ENCODE results near the gene SDCBP2. TPM values are rescaled to one million over a fixed set of nuclear protein-coding genes. Genes with fewer than 3 reads are reported as not detected.

The SDCBP2 gene
- total RNA-seq, 1 experiment from 2014 or later, result 3.4 TPM

- DNase-seq (ENCODE audit: low read depth), result peak; percentile 75
Observed at GRCh38 chr20:1313236-1313964, 15.5 kb downstream of the SDCBP2 start.

- DNase-seq (ENCODE audit: low read depth), result no peak
Observed at GRCh38 chr20:1312904-1313235, 16.1 kb downstream of the SDCBP2 start.

- no peak for DNase-seq (ENCODE audit: low read depth)
Observed at GRCh38 chr20:1312308-1312707, 16.6 kb downstream of the SDCBP2 start.

GRCh38 chr20:1310506-1311190 is 18.3 kb downstream of the SDCBP2 start:
- no peak for DNase-seq (ENCODE audit: low read depth)

DNA sequence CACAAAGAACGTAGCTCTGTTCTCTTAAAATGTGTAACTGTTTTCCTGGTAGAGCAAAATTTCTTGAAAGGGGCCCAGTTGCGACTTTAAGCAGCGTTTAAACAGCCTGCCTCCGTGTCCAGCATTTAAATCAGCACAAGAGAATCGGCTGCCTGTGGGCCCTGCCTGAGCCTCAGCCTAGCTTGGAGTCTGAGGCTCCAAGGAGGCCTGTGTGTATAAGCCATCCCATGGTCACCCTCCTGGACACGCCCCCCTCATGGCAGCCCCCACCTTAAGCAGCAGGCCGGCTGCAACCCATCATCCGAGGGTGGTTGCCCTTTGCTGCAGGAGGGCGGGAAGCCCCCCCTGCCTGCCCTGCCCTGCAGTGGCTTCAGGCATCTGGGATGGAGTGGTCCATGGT is 18.9 kb downstream of the SDCBP2 start:
- no peak for DNase-seq (ENCODE audit: low read depth)

GRCh38 chr20:1309439-1309847 is 19.5 kb downstream of the SDCBP2 start:
- DNase-seq (ENCODE audit: low read depth), result no peak

DNA sequence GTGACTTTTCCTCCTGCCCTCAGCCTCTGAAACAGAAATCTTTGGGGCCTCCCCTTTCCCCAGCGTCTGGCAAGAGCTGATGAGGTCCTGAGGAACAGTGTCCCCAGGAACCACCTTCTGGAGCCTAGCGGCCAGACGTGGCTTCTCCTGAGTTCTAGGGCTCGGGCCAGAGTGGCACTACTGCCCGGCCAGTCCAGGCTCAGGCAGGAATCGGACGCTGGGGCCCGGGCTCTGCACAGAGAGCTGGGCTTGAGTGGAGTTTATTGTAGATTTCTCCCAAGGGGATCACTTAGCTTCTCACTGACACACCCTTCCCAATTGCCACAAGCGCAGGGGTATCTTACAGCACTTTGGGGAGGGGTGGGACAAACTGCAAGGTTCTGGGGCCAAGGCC is 20.2 kb downstream of the SDCBP2 start:
- DNase-seq (ENCODE audit: low read depth), result no peak

- DNase-seq (ENCODE audit: low read depth), result no peak
Observed at GRCh38 chr20:1308067-1308701, 20.8 kb downstream of the SDCBP2 start.

- no peak for DNase-seq (ENCODE audit: low read depth)
Observed at GRCh38 chr20:1307571-1307971, 21.4 kb downstream of the SDCBP2 start.

DNA sequence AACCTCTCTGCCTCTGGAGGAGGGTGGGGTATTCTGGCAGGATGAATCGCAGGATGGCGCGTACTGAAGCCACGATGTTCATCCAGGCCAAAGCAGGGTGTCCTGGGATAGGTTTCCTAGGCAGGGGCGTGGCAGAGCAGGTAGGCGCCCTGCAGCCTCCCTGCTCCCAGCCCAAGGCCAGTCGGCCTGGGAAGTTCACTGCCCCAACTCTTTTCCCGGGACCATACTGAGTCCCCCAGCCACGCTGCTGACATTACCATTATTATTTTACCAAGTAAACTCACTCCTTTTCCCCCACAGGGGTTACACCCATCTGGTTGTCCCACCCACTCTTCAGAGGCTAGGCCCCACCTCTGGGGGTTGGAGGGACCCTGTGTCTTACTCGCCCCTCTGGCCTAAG is 21.8 kb downstream of the SDCBP2 start:
- no peak for DNase-seq (ENCODE audit: low read depth)

DNA sequence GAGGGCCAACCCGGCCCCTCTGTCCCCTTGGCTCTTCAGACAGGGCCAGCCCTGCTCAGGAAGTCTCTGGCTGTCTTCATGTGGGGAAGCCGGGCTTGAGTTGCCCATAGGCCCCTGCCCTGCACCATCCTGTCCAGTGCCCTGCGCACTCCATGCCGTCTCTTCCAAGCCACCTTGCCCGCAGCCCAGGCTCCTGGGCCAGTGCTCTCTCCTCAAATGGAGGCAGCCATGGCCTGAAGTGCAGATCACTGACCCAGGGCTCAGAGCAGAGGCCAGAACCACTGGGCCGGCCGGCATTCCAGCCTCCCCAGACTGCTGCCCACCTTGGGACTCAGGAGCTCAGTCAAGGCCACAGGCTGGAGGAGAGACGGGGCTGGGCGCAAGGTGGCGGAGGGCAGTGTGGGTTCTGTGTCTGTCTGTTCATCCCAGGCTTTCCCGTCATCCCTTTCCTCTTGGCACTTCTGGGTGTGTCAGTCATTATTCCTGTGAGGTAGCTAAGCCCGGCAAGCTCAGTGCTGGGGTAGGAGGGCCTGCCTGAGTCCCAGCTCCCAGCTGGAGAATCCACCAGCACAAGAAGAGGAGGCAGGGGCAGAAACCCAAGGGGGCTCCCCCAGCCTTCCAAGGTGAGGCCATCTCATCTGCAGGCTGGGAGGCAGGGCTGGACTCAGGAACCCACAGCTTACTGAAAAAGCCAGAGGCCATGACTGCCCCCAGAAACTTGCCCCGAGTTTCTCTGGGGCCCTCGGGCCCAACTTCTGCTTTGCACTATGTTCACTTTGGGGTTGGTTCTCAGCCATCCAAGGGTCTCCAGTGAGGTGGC is 22.4 kb downstream of the SDCBP2 start:
- DNase-seq (ENCODE audit: low read depth), result no peak

- DNase-seq (ENCODE audit: low read depth), result no peak
Observed at GRCh38 chr20:1305712-1306111, 23.2 kb downstream of the SDCBP2 start.

GRCh38 chr20:1304710-1305515 is 24.0 kb downstream of the SDCBP2 start:
- DNase-seq (ENCODE audit: low read depth), result no peak

DNA sequence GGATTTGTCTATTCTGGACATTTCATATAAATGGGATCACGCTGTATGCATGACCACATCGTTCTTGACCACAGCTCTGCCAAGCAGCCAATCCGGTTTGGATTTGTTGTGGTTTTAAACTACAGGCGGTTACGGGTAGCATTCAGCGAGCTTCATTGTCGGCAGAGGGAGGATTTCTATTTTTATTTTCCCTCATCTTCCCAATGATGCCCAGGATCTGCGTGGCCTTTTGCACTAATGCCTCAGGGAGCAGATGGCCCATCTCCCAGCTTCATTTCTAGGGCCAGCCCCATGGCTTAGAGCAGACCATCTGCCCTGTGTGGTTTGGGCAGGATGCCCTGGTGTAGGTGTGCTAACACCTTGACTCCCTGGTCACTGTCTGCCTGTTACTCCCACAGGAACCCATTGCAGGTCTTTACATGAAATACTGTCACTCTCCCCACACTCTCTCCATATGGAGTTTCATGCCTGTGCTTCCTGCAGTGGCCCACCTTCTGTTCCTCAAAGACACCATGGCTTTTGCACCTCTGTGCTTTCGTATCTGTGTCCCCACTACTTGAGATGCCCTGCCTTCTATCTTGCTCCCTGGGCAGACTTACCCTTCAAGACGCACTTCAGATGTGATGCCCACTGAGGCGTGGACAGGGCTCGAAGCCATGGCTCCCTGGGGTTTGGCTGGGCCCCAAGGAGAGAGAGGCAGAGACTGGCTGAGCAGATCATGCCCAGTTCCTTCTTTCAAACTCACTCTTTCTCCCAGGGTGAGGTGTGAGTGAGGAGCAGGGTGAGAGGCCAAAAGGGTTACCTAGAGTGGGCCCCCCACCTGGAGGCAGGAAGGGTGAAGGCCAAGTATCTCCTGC is 26.0 kb downstream of the SDCBP2 start:
- DNase-seq (ENCODE audit: low read depth), result peak; percentile 93

- DNase-seq (ENCODE audit: low read depth), result peak; percentile 84
Observed at GRCh38 chr20:1301031-1301529, 27.9 kb downstream of the SDCBP2 start.

DNA sequence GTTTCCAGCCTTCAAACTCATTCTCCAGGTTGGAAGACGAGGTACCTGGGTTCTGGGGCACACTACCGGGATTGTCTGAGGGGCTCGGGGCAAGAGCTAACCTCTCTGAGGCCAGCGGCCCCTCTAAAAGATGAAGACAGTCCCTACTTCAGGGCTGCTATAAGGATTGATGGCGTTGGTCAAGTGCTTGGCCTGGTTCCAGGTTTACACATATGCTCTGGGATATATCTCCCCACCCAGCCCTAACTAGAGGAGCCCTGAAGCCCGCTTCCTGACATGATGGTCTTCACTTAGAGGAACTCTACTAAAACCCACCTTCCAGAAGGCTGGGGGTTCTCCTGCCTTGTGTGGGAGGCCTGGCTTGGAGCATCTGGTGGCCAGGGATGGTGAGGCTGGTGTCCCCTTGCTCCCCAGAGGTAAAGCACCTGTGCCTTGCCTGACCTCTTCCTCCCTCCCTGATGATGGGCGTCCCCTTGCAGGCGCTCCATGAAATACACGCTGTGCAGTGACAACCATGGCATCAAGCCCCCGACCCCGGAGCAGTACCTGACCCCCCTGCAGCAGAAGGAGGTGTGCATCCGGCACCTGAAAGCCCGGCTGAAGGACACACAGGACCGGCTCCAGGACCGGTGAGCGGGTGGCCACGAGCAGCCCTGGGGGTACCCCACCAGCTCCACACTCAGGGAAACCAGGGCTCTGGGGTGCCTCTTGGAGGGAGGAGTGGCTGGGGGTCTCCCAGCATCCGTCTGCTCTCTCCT is 28.7 kb downstream of the SDCBP2 start:
- DNase-seq (ENCODE audit: low read depth), result no peak

DNA sequence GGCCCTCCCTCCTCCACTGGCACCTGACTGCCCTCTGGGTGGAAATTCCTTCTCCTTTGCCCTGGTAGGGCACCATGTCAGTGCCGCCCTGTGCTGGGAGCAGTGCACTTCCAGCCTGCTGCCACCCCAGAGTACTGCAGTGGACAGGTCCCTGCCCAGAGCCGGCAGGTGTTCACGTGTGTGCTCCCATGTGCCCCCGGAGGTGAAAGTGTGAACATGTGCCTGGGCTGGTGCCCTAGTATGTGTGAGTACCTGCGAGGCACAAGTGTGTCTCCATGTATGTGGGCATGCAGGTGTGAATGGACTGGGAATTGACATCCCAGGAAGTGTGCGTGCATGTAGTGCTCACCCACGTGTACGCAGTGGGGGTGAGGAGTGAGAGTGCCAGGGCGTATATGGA is 29.4 kb downstream of the SDCBP2 start:
- DNase-seq (ENCODE audit: low read depth), result peak; percentile 23

GRCh38 chr20:1298888-1299511 is 29.9 kb downstream of the SDCBP2 start:
- DNase-seq (ENCODE audit: low read depth), result no peak

- DNase-seq (ENCODE audit: low read depth), result no peak
Observed at GRCh38 chr20:1298166-1298565, 30.8 kb downstream of the SDCBP2 start.
